ENCODE data around the gene DENND1A.

DNA sequence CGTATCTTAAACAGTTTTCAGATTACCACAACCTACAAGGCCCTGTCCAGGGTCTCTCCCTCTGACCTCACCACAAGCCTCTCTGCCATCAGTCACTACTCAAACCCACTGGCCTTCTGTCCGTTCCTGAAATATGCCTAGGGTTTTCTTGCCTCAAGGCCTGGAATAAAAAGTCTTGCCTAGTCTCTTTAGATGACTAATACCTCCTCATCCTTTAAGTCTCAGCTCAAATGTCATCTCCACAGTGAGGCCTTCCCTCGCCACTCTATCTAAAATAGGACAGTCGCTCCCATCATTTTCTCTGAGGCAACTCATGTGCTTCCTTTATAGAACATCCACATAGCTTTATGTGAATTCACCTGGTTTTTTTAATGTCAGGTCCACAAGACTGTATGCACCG lies 5.2 kb downstream of the DENND1A start:
- TF ChIP-seq, protein P1, sequence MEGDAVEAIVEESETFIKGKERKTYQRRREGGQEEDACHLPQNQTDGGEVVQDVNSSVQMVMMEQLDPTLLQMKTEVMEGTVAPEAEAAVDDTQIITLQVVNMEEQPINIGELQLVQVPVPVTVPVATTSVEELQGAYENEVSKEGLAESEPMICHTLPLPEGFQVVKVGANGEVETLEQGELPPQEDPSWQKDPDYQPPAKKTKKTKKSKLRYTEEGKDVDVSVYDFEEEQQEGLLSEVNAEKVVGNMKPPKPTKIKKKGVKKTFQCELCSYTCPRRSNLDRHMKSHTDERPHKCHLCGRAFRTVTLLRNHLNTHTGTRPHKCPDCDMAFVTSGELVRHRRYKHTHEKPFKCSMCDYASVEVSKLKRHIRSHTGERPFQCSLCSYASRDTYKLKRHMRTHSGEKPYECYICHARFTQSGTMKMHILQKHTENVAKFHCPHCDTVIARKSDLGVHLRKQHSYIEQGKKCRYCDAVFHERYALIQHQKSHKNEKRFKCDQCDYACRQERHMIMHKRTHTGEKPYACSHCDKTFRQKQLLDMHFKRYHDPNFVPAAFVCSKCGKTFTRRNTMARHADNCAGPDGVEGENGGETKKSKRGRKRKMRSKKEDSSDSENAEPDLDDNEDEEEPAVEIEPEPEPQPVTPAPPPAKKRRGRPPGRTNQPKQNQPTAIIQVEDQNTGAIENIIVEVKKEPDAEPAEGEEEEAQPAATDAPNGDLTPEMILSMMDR (IDR thresholded peaks at IDR 0.05): no peak
- TF ChIP-seq POLR2A (IDR thresholded peaks at IDR 0.05): no peak

All from adrenal gland (tissue), 5 donors.